Measurements from ENCODE around the gene MCUB. TPM values are rescaled to one million over a fixed set of nuclear protein-coding genes. Genes with fewer than 3 reads are reported as not detected.

MCUB gene
- total and polyA plus RNA-seq, 4 donors: 1.3 to 4.9 (median 1.9) TPM

GRCh38 chr4:109713500-109713899 is 153.5 kb downstream of the MCUB start:
- no peak for DNase-seq (ENCODE audit: low spot score)
- Histone ChIP-seq H3K27ac (ENCODE audit: low read depth in 1 of 2, low read length in 2 of 2) (no peak overlapping the region), H3K4me3 (ENCODE audit: low read depth in 1 of 3, low read length in 3 of 3) (no peak overlapping the region), H3K4me1 (ENCODE audit: control insufficient read depth in 4 of 4, insufficient read depth in 4 of 4, low read length in 3 of 4) (no peaks in the 10 kb centered on the region), H3K36me3 (ENCODE audit: control insufficient read depth in 4 of 4, insufficient read depth in 3 of 4, low read depth in 1 of 4, low read length in 3 of 4) (peaks cover 6 to 26% (median 24%) of the 10 kb centered on the region in 4 donors), H3K9me3 (ENCODE audit: control insufficient read depth in 4 of 4, low read length in 3 of 4) (no peaks in the 10 kb centered on the region), H3K27me3 (ENCODE audit: control insufficient read depth in 4 of 4, insufficient read depth in 4 of 4, low read length in 3 of 4) (no peaks in the 10 kb centered on the region), H3K9ac (ENCODE audit: low read depth in 1 of 2, low read length in 2 of 2) (no peak overlapping the region)
- WGBS: 92% methylated on average over 3 of the region's 3 CpGs
- TF ChIP-seq YY1 (IDR thresholded peaks at IDR 0.05): no peak

DNA sequence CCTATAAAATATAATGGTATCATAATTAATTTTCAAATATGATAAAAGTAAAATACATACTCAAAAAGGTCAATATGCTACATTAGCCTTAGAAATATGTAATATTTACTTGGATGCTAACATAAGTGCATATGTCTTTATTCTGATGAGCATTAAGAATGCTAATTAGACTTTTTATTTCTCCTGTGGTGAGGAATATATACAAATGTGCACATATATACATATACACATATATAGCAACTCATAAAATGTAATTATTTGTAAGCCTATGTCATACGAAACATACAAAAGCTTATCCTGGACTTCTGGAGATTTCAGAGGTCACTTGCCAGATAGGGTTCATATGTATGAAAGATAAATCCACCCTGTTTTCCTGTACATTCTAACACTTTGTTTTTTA is 158.7 kb downstream of the MCUB start:
- WGBS: 92% methylated on average over 1 of the region's 1 CpG
- no peak overlapping the region for H3K27ac ChIP-seq (ENCODE audit: low read depth in 1 of 2, low read length in 2 of 2)
- peaks cover 4 to 21% (median 15%) of the 10 kb centered on the region in 4 donors for H3K36me3 ChIP-seq (ENCODE audit: control insufficient read depth in 4 of 4, insufficient read depth in 3 of 4, low read depth in 1 of 4, low read length in 3 of 4)

GRCh38 chr4:109719604-109720003 is 159.6 kb downstream of the MCUB start:
- H3K36me3 ChIP-seq (ENCODE audit: control insufficient read depth in 4 of 4, insufficient read depth in 3 of 4, low read depth in 1 of 4, low read length in 3 of 4): peaks cover 3 to 19% (median 13%) of the 10 kb centered on the region in 4 donors
- no peaks in the 10 kb centered on the region for H3K4me1 ChIP-seq (ENCODE audit: control insufficient read depth in 4 of 4, insufficient read depth in 4 of 4, low read length in 3 of 4)
- TF ChIP-seq, protein P1, sequence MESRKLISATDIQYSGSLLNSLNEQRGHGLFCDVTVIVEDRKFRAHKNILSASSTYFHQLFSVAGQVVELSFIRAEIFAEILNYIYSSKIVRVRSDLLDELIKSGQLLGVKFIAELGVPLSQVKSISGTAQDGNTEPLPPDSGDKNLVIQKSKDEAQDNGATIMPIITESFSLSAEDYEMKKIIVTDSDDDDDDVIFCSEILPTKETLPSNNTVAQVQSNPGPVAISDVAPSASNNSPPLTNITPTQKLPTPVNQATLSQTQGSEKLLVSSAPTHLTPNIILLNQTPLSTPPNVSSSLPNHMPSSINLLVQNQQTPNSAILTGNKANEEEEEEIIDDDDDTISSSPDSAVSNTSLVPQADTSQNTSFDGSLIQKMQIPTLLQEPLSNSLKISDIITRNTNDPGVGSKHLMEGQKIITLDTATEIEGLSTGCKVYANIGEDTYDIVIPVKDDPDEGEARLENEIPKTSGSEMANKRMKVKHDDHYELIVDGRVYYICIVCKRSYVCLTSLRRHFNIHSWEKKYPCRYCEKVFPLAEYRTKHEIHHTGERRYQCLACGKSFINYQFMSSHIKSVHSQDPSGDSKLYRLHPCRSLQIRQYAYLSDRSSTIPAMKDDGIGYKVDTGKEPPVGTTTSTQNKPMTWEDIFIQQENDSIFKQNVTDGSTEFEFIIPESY (IDR thresholded peaks at IDR 0.05): no peak
- TF ChIP-seq REST (IDR thresholded peaks at IDR 0.05): no peak
- TF ChIP-seq HNF4A (conservative IDR thresholded peaks at IDR 0.05): no peak
- no peak for TF ChIP-seq YY1 (IDR thresholded peaks at IDR 0.05)
- H3K27me3 ChIP-seq (ENCODE audit: control insufficient read depth in 4 of 4, insufficient read depth in 4 of 4, low read length in 3 of 4): no peaks in the 10 kb centered on the region
- H3K4me3 ChIP-seq (ENCODE audit: low read depth in 1 of 3, low read length in 3 of 3): no peak overlapping the region
- no peak overlapping the region for H3K9ac ChIP-seq (ENCODE audit: low read depth in 1 of 2, low read length in 2 of 2)
- no peak overlapping the region for H3K27ac ChIP-seq (ENCODE audit: low read depth in 1 of 2, low read length in 2 of 2)
- DNase-seq (ENCODE audit: low spot score): no peak
- WGBS: 75% methylated on average over 4 of the region's 4 CpGs
- H3K9me3 ChIP-seq (ENCODE audit: control insufficient read depth in 4 of 4, low read length in 3 of 4): no peaks in the 10 kb centered on the region

More for the DNA sequence above, 158.7 kb downstream of the MCUB start:
- no peak overlapping the region for H3K4me3 ChIP-seq (ENCODE audit: low read depth in 1 of 3, low read length in 3 of 3)
- DNase-seq (ENCODE audit: low spot score): no peak
- no peak overlapping the region for H3K9ac ChIP-seq (ENCODE audit: low read depth in 1 of 2, low read length in 2 of 2)
- TF ChIP-seq TAF1 (conservative IDR thresholded peaks at IDR 0.05) (no peak), FOXA2 (IDR thresholded peaks at IDR 0.05) (no peak), FOXA1 (IDR thresholded peaks at IDR 0.05) (no peak), HNF4A (conservative IDR thresholded peaks at IDR 0.05) (no peak), MAX (IDR thresholded peaks at IDR 0.05) (no peak), RAD21 (IDR thresholded peaks at IDR 0.05) (no peak), HNF4G (IDR thresholded peaks at IDR 0.05) (no peak), REST (IDR thresholded peaks at IDR 0.05) (no peak)
- TF ChIP-seq, protein P2, sequence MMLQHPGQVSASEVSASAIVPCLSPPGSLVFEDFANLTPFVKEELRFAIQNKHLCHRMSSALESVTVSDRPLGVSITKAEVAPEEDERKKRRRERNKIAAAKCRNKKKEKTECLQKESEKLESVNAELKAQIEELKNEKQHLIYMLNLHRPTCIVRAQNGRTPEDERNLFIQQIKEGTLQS (IDR thresholded peaks at IDR 0.05): no peak
- H3K9me3 ChIP-seq (ENCODE audit: control insufficient read depth in 4 of 4, low read length in 3 of 4): no peaks in the 10 kb centered on the region
- H3K27me3 ChIP-seq (ENCODE audit: control insufficient read depth in 4 of 4, insufficient read depth in 4 of 4, low read length in 3 of 4): no peaks in the 10 kb centered on the region
- H3K4me1 ChIP-seq (ENCODE audit: control insufficient read depth in 4 of 4, insufficient read depth in 4 of 4, low read length in 3 of 4): no peaks in the 10 kb centered on the region
